Parathyroid adenoma (tissue), 2 donors: Measurements from ENCODE around the gene ADH5.
A peak's percentile ranks its signal among the peaks of the same experiment; 100 is the strongest.

Source experiments
- H2AFZ ChIP-seq: fragments of 300-600 bp; sonication (generic); one replicate; pipeline ENCODE4 v1.7.0; 2017; ENCODE audit warnings: antibody characterized with exemption, mild to moderate bottlenecking
- H3K27ac ChIP-seq: fragments of 300-600 bp; sonication (generic); one replicate; pipeline ENCODE4 v1.7.0; 2017
- H3K27me3 ChIP-seq: fragments of 300-600 bp; sonication (generic); one replicate; pipeline ENCODE4 v1.7.0; 2017; ENCODE audit warnings: low read length; ENCODE audit not compliant: control insufficient read depth, insufficient read depth
- H3K36me3 ChIP-seq: fragments of 300-600 bp; sonication (generic); one replicate; pipeline ENCODE4 v1.7.0; 2017; ENCODE audit warnings: low read length; ENCODE audit not compliant: control insufficient read depth, insufficient read depth
- H3K4me1 ChIP-seq: fragments of 300-600 bp; sonication (generic); one replicate; pipeline ENCODE4 v1.7.0; 2017; ENCODE audit warnings: control low read depth
- H3K4me2 ChIP-seq: fragments of 300-600 bp; sonication (generic); one replicate; pipeline ENCODE4 v1.7.0; 2017; ENCODE audit warnings: low read length
- H3K4me3 ChIP-seq: fragments of 300-600 bp; sonication (generic); one replicate; pipeline ENCODE4 v1.7.0; 2017; ENCODE audit warnings: low read depth, low read length
- H3K79me2 ChIP-seq: fragments of 300-600 bp; sonication (generic); one replicate; pipeline ENCODE4 v1.7.0; 2017; ENCODE audit warnings: control low read depth
- H3K9ac ChIP-seq: fragments of 300-600 bp; sonication (generic); one replicate; pipeline ENCODE4 v1.7.0; 2017; ENCODE audit warnings: mild to moderate bottlenecking
- H3K9me3 ChIP-seq: fragments of 300-600 bp; sonication (generic); one replicate; pipeline ENCODE4 v1.7.0; 2017; ENCODE audit warnings: low read length; ENCODE audit not compliant: control insufficient read depth
- CTCF ChIP-seq: fragments of 300-600 bp; sonication (generic); IDR thresholded peaks from one replicate; pipeline ENCODE4 v1.7.0; 2017; ENCODE audit warnings: antibody characterized with exemption, mild to moderate bottlenecking
- donor health status: primary hyperparathyroidism.

Gene ADH5

GRCh38 chr4:99088481-99089365, at the start of gene ADH5:
Gene ADH5, minus strand, starts transcription at chr4:99088788. Its CDS starts 88 bp downstream, at chr4:99088700.
- peak within 1 kb of the TSS; percentile 67 for H3K4me3 ChIP-seq
- H3K4me1 ChIP-seq = no peaks in the 10 kb centered on the region
- H3K27me3 ChIP-seq = no peaks in the 10 kb centered on the region
- H3K36me3 ChIP-seq = no peaks in the 10 kb centered on the region
- H2AFZ ChIP-seq = peak within 1 kb of the TSS; percentile 85
- no peak for TF ChIP-seq CTCF
- H3K4me2 ChIP-seq = peak within 1 kb of the TSS; percentile 64
- H3K9ac ChIP-seq = no peak within 1 kb of the TSS
- H3K9me3 ChIP-seq = no peaks in the 10 kb centered on the region
- peak within 1 kb of the TSS; percentile 60 for H3K27ac ChIP-seq
- no peaks in the 10 kb centered on the region for H3K79me2 ChIP-seq

GRCh38 chr4:99136329-99136728, 47.7 kb upstream of the ADH5 start:
- no peaks in the 10 kb centered on the region for H3K36me3 ChIP-seq
- H2AFZ ChIP-seq = no peak overlapping the region
- no peak overlapping the region for H3K27ac ChIP-seq
- no peak overlapping the region for H3K9ac ChIP-seq
- H3K4me1 ChIP-seq = no peaks in the 10 kb centered on the region
- H3K4me3 ChIP-seq = no peak overlapping the region
- TF ChIP-seq CTCF = no peak
- H3K27me3 ChIP-seq = no peaks in the 10 kb centered on the region
- H3K9me3 ChIP-seq = no peaks in the 10 kb centered on the region
- H3K79me2 ChIP-seq = no peaks in the 10 kb centered on the region
- no peak overlapping the region for H3K4me2 ChIP-seq

GRCh38 chr4:99135541-99136162, 47.1 kb upstream of the ADH5 start:
- Histone ChIP-seq H3K4me3 (no peak overlapping the region), H3K27ac (no peak overlapping the region), H3K79me2 (no peaks in the 10 kb centered on the region), H3K4me1 (no peaks in the 10 kb centered on the region), H3K36me3 (no peaks in the 10 kb centered on the region), H3K27me3 (no peaks in the 10 kb centered on the region), H2AFZ (no peak overlapping the region), H3K4me2 (no peak overlapping the region), H3K9me3 (no peaks in the 10 kb centered on the region), H3K9ac (no peak overlapping the region)
- no peak for TF ChIP-seq CTCF

GRCh38 chr4:99134586-99134985, 46.0 kb upstream of the ADH5 start:
- H3K9ac ChIP-seq = no peak overlapping the region
- H3K27ac ChIP-seq = no peak overlapping the region
- H2AFZ ChIP-seq = no peak overlapping the region
- H3K27me3 ChIP-seq = no peaks in the 10 kb centered on the region
- H3K4me2 ChIP-seq = no peak overlapping the region
- TF ChIP-seq CTCF = no peak
- no peaks in the 10 kb centered on the region for H3K79me2 ChIP-seq
- no peaks in the 10 kb centered on the region for H3K36me3 ChIP-seq
- H3K9me3 ChIP-seq = no peaks in the 10 kb centered on the region
- H3K4me1 ChIP-seq = no peaks in the 10 kb centered on the region
- H3K4me3 ChIP-seq = no peak overlapping the region
